ENCODE results near the gene QPRT.

GRCh38 chr16:29719063-29719462, 40.1 kb downstream of the QPRT start:
- TF ChIP-seq EZH2phosphoT487 (IDR thresholded peaks at IDR 0.05): no peak
- no peak for TF ChIP-seq CTCF (IDR thresholded peaks at IDR 0.05)
